ENCODE data around the gene ADPGK.

The ADPGK gene

GRCh38 chr15:72787526-72787925 lies 4.0 kb upstream of the ADPGK start:
- no peak for DNase-seq

- DNase-seq: peak; percentile 71
Measured at GRCh38 chr15:72786676-72787345, 3.3 kb upstream of the ADPGK start.

GRCh38 chr15:72786242-72786641 lies 2.7 kb upstream of the ADPGK start:
- DNase-seq: no peak

- no peak for DNase-seq
Measured at GRCh38 chr15:72785841-72786240, 2.3 kb upstream of the ADPGK start.

- peak; percentile 86 for DNase-seq
Measured at GRCh38 chr15:72785432-72785831, 1.9 kb upstream of the ADPGK start.

- no peak for DNase-seq
Measured at GRCh38 chr15:72784456-72784876, 908 bp upstream of the ADPGK start.

- peak; percentile 98 for DNase-seq
Measured at GRCh38 chr15:72783004-72783639, 436 bp downstream of the ADPGK start.

GRCh38 chr15:72782274-72783003 lies 1.1 kb downstream of the ADPGK start:
- no peak for DNase-seq

GRCh38 chr15:72781631-72782030 lies 1.9 kb downstream of the ADPGK start:
- DNase-seq: peak; percentile 66

GRCh38 chr15:72778796-72779195 lies 4.8 kb downstream of the ADPGK start:
- no peak for DNase-seq

GRCh38 chr15:72774696-72775383 lies 8.7 kb downstream of the ADPGK start:
- peak; percentile 68 for DNase-seq

- no peak for DNase-seq
Measured at GRCh38 chr15:72771329-72771725, 12.2 kb downstream of the ADPGK start.

GRCh38 chr15:72770673-72771328 lies 12.8 kb downstream of the ADPGK start:
- DNase-seq: no peak

GRCh38 chr15:72766780-72767179 lies 16.8 kb downstream of the ADPGK start:
- DNase-seq: no peak

- DNase-seq: no peak
Measured at GRCh38 chr15:72766025-72766424, 17.5 kb downstream of the ADPGK start.

- DNase-seq: no peak
Measured at GRCh38 chr15:72764656-72765055, 18.9 kb downstream of the ADPGK start.

- no peak for DNase-seq
Measured at GRCh38 chr15:72760590-72761260, 22.8 kb downstream of the ADPGK start.

GRCh38 chr15:72758182-72758581 lies 25.4 kb downstream of the ADPGK start:
- DNase-seq: no peak

- no peak for DNase-seq
Measured at GRCh38 chr15:72754096-72754495, 29.5 kb downstream of the ADPGK start.

- peak; percentile 90 for DNase-seq
Measured at GRCh38 chr15:72751751-72752455, 31.7 kb downstream of the ADPGK start.

- DNase-seq: no peak
Measured at GRCh38 chr15:72749700-72750099, 33.9 kb downstream of the ADPGK start.

GRCh38 chr15:72740219-72740618 lies 43.3 kb downstream of the ADPGK start:
- DNase-seq: peak; percentile 94
